Measurements from ENCODE around the gene RPS27A. TPM values are rescaled to one million over a fixed set of nuclear protein-coding genes. Genes with fewer than 3 reads are reported as not detected.

Gene RPS27A
- total and polyA plus RNA-seq, 2 experiments from 2014 or later = 608 to 1,542 TPM

DNA sequence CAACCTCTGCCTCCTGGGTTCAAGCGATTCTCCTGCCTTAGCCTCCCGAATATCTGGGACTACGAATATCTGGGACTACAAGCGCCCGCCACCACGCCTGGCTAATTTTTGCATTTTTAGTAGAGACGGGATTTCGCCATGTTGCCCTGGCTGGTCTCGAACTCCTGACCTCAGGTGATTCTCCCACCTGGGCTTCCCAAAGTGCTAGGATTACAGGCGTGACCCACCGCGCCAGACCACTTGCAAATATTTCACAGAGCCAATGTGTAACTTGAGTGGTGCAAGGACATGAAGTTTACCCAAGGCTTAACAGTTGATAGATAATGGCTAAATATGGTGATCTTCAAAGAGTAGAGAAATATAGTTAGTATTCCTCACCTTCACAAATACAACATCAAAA, 50.6 kb downstream of the RPS27A start:
- DNase-seq (ENCODE audit: low spot score) = no peak
- H3K4me2 ChIP-seq = peak overlapping the region; percentile 79

More for the DNA sequence above, 50.6 kb downstream of the RPS27A start:
- H2AFZ ChIP-seq = no peak overlapping the region
- no peaks in the 10 kb centered on the region for H3K9me3 ChIP-seq (ENCODE audit: low read depth)
- 86% methylated on average over 12 of the region's 12 CpGs for WGBS (ENCODE audit: low lambda C conversion rate, missing lambda C conversion rate)
- no peaks in the 10 kb centered on the region for H3K36me3 ChIP-seq (replicated peaks; ENCODE audit: insufficient read depth, low read depth)
- peaks cover 7% of the 10 kb centered on the region for H3K4me1 ChIP-seq (ENCODE audit: insufficient read depth)
- H3K4me3 ChIP-seq = no peak overlapping the region
- peaks cover 19% of the 10 kb centered on the region for H3K79me2 ChIP-seq
- H3K27me3 ChIP-seq = no peaks in the 10 kb centered on the region
- no peaks in the 10 kb centered on the region for H4K20me1 ChIP-seq (ENCODE audit: insufficient read depth, poor library complexity, severe bottlenecking)
- H3K27ac ChIP-seq = no peak overlapping the region
- TF ChIP-seq EZH2phosphoT487 (IDR thresholded peaks at IDR 0.05; ENCODE audit: low read depth, severe bottlenecking, unreplicated experiment) = no peak
- TF ChIP-seq EZH2 (IDR thresholded peaks at IDR 0.05; ENCODE audit: borderline replicate concordance) = no peak
- TF ChIP-seq CTCF (IDR thresholded peaks at IDR 0.05; ENCODE audit: poor library complexity) = no peak
- H3K9me2 ChIP-seq (replicated peaks; ENCODE audit: insufficient read depth) = no peaks in the 10 kb centered on the region

Other genes with a start within 250 kb of the RPS27A start
- gene RTN4, start 182.2 kb upstream of the RPS27A start, total RNA-seq = 243 and 284 TPM in 2 replicates
- gene RTN4, start 182.2 kb upstream of the RPS27A start, polyA plus RNA-seq = 437 and 455 TPM in 2 replicates
- gene CLHC1, start 395 bp upstream of the RPS27A start, total RNA-seq = 7.9 and 21.1 TPM in 2 replicates
- gene CLHC1, start 395 bp upstream of the RPS27A start, polyA plus RNA-seq = 7.3 and 10.6 TPM in 2 replicates
- 25.6 and 30.2 TPM in 2 replicates for gene MTIF2, start 36.5 kb downstream of the RPS27A start, total RNA-seq
- 16.5 and 17.4 TPM in 2 replicates for gene MTIF2, start 36.5 kb downstream of the RPS27A start, polyA plus RNA-seq
- gene CCDC88A, start 187.2 kb downstream of the RPS27A start, total RNA-seq = 30.4 and 31.0 TPM in 2 replicates
- 12.2 and 16.6 TPM in 2 replicates for gene CCDC88A, start 187.2 kb downstream of the RPS27A start, polyA plus RNA-seq